ENCODE data around the gene KRT14.
"Not testable (repeated sequence)": the region's sequence is repeated elsewhere in the genome, so short reads cannot be mapped to it uniquely, and the experiment has no call there.

Gene KRT14

DNA sequence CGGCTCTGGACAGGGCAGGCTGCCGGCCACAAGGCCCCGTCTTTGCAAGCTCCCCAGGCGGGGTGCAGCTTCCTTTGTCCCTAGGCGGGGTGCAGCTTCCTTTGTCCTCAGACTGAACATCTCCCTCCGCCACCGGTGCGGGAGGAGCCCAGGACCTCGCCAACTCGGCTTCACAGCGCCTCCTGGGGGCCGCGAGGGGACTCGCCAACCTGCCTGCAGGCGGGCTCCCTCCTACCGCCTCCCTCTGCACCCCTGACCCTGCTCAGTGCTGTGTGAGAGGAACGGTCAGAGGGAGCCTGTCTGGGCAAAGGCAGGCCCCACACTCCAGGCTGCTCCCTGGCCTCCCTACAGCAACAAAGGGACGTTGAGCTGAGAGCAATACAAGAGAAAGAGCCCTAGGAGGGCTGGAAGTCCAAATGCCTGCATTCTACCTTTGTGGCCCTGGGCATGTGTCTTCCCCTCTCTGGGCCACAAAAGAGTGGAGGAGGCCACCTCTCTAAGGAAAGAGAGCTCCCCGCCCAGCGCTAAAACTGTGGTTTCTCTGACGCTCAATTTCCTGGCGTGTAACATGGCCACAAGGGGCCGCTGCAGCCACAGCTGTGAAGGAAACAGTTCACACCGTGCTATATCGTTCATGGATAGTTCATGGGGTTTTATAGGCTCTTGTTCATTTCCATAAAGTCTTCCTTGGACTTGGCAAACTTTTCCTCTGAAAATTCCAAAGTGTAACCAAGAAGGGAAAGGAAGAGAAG, 37.7 kb downstream of the KRT14 start:
- DNase-seq (ENCODE audit: low read depth in 4 of 4, low spot score in 1 of 4) = peak; percentile 58 to 73 (median 64)

- peak; percentile 32 to 66 (median 46) for DNase-seq (ENCODE audit: low read depth in 4 of 4, low spot score in 1 of 4)
Measured at GRCh38 chr17:41547921-41548843, 38.5 kb downstream of the KRT14 start.

- DNase-seq (ENCODE audit: low read depth in 4 of 4, low spot score in 1 of 4) = no peak
Measured at GRCh38 chr17:41547378-41547841, 39.3 kb downstream of the KRT14 start.

GRCh38 chr17:41546819-41547218, 39.9 kb downstream of the KRT14 start:
- no peak for DNase-seq (ENCODE audit: low read depth in 4 of 4, low spot score in 1 of 4)

GRCh38 chr17:41545829-41546410, 40.8 kb downstream of the KRT14 start:
- DNase-seq (ENCODE audit: low read depth in 4 of 4, low spot score in 1 of 4) = no peak

- DNase-seq (ENCODE audit: low read depth in 4 of 4, low spot score in 1 of 4) = no peak
Measured at GRCh38 chr17:41544935-41545334, 41.8 kb downstream of the KRT14 start.

DNA sequence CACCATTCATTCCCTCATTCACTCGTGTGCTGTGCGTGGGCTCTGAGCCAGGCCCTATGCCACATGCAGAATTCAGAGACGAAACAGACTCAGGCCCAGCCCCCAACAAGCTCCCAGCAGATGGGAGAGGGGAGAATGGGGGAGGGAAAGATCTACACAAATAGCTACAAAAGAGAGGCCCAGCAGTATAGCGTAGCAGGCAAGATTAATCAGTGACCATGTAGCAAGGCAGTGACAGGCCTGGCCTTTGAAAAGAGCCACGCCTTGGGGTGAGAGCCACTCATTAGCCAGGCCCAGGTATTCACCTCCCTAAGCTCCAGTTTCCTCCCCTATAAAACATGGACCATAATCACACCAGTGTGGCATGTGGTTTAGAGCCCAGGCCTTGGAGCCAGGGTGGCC, 42.2 kb downstream of the KRT14 start:
- no peak for DNase-seq (ENCODE audit: low read depth in 4 of 4, low spot score in 1 of 4)

- DNase-seq (ENCODE audit: low read depth in 4 of 4, low spot score in 1 of 4) = not testable (repeated sequence)
Measured at GRCh38 chr17:41542786-41543185, 43.9 kb downstream of the KRT14 start.

DNA sequence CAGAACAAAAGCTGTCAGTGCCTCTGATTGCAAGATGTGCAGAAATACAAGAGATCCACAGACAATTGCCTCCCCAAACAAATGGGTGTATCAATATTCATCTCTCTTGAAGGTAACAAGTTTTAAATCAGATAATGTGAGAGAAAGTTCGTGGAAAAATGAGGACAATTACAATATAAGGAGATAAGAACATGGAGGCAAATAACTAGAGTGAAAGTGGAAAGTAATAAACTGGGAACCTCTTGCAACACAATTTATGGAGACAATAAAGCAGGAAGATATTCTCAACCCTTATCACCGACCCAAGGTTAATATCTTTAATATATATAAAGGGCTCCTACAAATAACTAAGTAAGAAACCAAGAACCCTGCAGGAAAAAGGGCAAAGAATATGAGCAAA, 44.3 kb downstream of the KRT14 start:
- no peak for DNase-seq (ENCODE audit: low read depth in 4 of 4, low spot score in 1 of 4)

GRCh38 chr17:41540921-41541625, 45.6 kb downstream of the KRT14 start:
- no peak for DNase-seq (ENCODE audit: low read depth in 4 of 4, low spot score in 1 of 4)

DNA sequence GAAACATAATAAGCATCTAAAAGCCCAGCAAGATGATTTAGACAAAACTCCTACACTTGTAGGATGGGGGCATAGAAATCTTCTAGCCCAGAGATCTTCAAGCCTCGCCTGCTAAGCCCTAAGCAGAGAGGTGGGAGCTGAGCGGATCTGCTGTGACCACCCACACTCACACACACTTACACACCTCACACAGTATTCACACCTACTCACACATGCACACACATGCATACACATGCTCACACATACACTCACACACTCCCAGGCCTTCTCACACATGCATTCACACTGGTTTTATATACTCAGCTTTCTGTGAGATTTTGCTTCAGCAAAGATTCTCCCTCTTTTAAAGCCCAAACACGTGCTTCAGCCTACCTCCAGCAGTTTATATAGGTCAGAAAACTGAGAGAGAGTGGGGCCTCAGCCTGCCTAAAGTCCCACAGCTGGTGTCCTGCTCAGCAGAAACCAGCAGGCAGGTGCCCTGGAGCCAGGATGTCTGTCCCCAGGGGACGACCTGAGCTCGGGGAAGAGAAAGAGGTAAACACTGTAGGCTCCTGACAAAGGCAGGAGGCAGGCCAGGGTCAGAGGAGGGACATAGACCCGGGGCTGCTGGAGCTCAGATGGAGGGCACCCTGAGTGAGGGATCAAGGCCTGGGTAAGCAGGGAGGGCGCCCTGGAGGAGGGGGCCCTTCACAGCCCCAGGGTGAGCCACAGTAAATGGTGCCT, 46.6 kb downstream of the KRT14 start:
- no peak for DNase-seq (ENCODE audit: low read depth in 4 of 4, low spot score in 1 of 4)

- no peak for DNase-seq (ENCODE audit: low read depth in 4 of 4, low spot score in 1 of 4)
Measured at GRCh38 chr17:41539071-41539492, 47.6 kb downstream of the KRT14 start.

GRCh38 chr17:41538565-41538991, 48.1 kb downstream of the KRT14 start:
- DNase-seq (ENCODE audit: low read depth in 4 of 4, low spot score in 1 of 4) = no peak

- DNase-seq (ENCODE audit: low read depth in 4 of 4, low spot score in 1 of 4) = no peak
Measured at GRCh38 chr17:41537990-41538389, 48.7 kb downstream of the KRT14 start.

GRCh38 chr17:41537614-41537954, 49.1 kb downstream of the KRT14 start:
- DNase-seq (ENCODE audit: low read depth in 4 of 4, low spot score in 1 of 4) = no peak

- DNase-seq (ENCODE audit: low read depth in 4 of 4, low spot score in 1 of 4) = no peak
Measured at GRCh38 chr17:41536741-41537613, 49.7 kb downstream of the KRT14 start.

GRCh38 chr17:41535764-41536481, 50.8 kb downstream of the KRT14 start:
- DNase-seq (ENCODE audit: low read depth in 4 of 4, low spot score in 1 of 4) = no peak

DNA sequence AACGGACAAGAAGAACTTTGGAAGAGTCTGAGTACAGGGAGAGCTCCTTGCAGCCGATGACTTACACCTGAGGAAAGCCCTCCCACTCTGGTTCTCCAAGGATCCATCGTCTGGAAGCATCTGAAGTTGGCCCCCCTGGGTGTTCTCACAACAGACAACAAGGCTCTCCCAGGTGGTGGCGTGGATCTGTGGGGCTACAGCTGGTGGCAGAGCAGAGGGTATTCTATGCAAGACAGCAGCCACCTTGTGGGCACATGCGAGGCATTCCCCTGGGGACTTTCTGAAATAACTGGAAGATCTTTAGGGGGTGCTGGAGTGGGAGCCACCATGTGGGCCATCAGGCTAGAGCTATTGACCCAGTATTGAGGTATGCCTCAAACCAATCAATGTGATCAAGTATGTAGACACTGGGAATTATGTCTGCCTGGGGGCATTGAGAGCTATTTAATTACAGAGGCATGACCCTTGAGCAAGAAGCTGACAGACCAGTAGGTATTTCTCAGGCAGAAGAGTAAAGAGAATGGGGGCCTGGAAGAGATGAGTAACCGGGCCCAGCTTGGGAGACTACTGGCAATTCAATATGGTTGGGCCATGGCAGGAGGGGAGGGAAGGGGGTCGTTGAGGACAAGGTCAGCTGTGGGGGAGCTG, 51.7 kb downstream of the KRT14 start:
- DNase-seq (ENCODE audit: low read depth in 4 of 4, low spot score in 1 of 4) = no peak

Data from stimulated activated CD4-positive, alpha-beta T cell treated with anti-CD3 and anti-CD28 coated beads, Interleukin-1b, Interleukin-23, amount 100 ng/mL, for 24 hours (primary cell).